B cell (primary cell): ENCODE results near the gene COL4A1. TPM values are rescaled to one million over a fixed set of nuclear protein-coding genes. Genes with fewer than 3 reads are reported as not detected.

Experiments used
- ATAC-seq: fragments of 200-7000 bp; cut with Tn5 transposase; one replicate; pipeline ENCODE4 v1.10.0; 2021; ENCODE audit warnings: low read depth, mild to moderate bottlenecking, moderate number of reproducible peaks, moderate library complexity
- CTCF ChIA-PET: fragments of 350-600 bp; sonication (Branson Sonifier 250); formaldehyde crosslinking; loops from one replicate; lab custom pipeline; 2021; ENCODE audit warnings: antibody characterized with exemption, inconsistent platforms; lab: Charles Lee
- POLR2A ChIA-PET: fragments of 350-600 bp; sonication (Branson Sonifier 250); formaldehyde crosslinking; loops from one replicate; lab custom pipeline; 2021; ENCODE audit warnings: antibody characterized with exemption; lab: Charles Lee
- DNase-seq: peaks from one replicate; pipeline ENCODE4 v3.0.0; 2013
- H2AFZ ChIP-seq: 2 replicates; pipeline ENCODE4 v1.6.1; 2012; ENCODE audit warnings: mild to moderate bottlenecking, low read depth, low read length; ENCODE audit not compliant: insufficient read depth, poor library complexity, severe bottlenecking
- H3K27ac ChIP-seq, 2 donors: 1 replicate in 1 of 2; 2 replicates in 1 of 2; pipeline ENCODE4 v1.5.1; 2012 to 2013; ENCODE audit warnings: low read length in 2 of 2, mild to moderate bottlenecking in 2 of 2, moderate library complexity in 1 of 2
- H3K27me3 ChIP-seq, 4 experiments: fragments of 200-600 bp in 1 of 4; sonication (generic) in 1 of 4; replicated peaks in 1 of 4; 1 replicate in 2 of 4; 2 replicates in 2 of 4; pipeline versions ENCODE4 v1.6.1 to v1.7.0; 2013 to 2016; ENCODE audit warnings: low read length in 3 of 4, mild to moderate bottlenecking in 2 of 4, mixed read lengths in 1 of 4, moderate library complexity in 1 of 4; ENCODE audit not compliant: insufficient read depth in 4 of 4, control insufficient read depth in 3 of 4; ENCODE audit errors: control extremely low read depth in 1 of 4
- H3K36me3 ChIP-seq, 2 experiments: replicated peaks in 1 of 2; 1 replicate in 1 of 2; 2 replicates in 1 of 2; pipeline versions ENCODE4 v1.6.1 to v1.7.1; 2013; ENCODE audit warnings: low read length in 1 of 2; ENCODE audit not compliant: insufficient read depth in 2 of 2, control insufficient read depth in 1 of 2; ENCODE audit errors: control extremely low read depth in 1 of 2, extremely low read depth in 1 of 2
- H3K4me1 ChIP-seq, 2 donors: fragments of 200-600 bp in 1 of 2; sonication (generic) in 1 of 2; 1 replicate in 1 of 2; 2 replicates in 1 of 2; pipeline versions ENCODE4 v1.5.1 to v1.6.1; 2013 to 2017; ENCODE audit warnings: low read length in 2 of 2; ENCODE audit not compliant: control insufficient read depth in 2 of 2, insufficient read depth in 2 of 2
- H3K4me2 ChIP-seq: replicated peaks from 2 replicates; pipeline ENCODE3; 2012; ENCODE audit warnings: mild to moderate bottlenecking, low read depth, low read length; ENCODE audit not compliant: poor library complexity, severe bottlenecking
- H3K4me3 ChIP-seq, 5 experiments: fragments of 200-600 bp in 1 of 5; sonication (generic) in 1 of 5; 1 replicate in 3 of 5; 2 replicates in 2 of 5; pipeline versions ENCODE4 v1.5.1 to v1.7.0; 2011 to 2016; ENCODE audit warnings: low read length in 4 of 5, mild to moderate bottlenecking in 4 of 5, low read depth in 2 of 5, control low read depth in 1 of 5, moderate library complexity in 1 of 5; ENCODE audit not compliant: insufficient read depth in 1 of 5; ENCODE audit errors: control extremely low read depth in 1 of 5, extremely low read depth in 1 of 5
- H3K79me2 ChIP-seq: fragments of 200-600 bp; sonication (generic); one replicate; pipeline ENCODE4 v1.6.0; 2016; ENCODE audit warnings: low read length; ENCODE audit not compliant: control insufficient read depth, insufficient read depth
- H3K9ac ChIP-seq: fragments of 200-600 bp; sonication (generic); 2 replicates; pipeline ENCODE4 v1.6.1; 2017; ENCODE audit warnings: mild to moderate bottlenecking, low read length, moderate library complexity
- H3K9me3 ChIP-seq, 3 donors: one replicate each; pipeline versions ENCODE4 v1.6.1 to v1.7.1; 2013; ENCODE audit warnings: low read length in 2 of 3; ENCODE audit not compliant: control insufficient read depth in 2 of 3, insufficient read depth in 1 of 3; ENCODE audit errors: control extremely low read depth in 1 of 3
- H4K20me1 ChIP-seq: 2 replicates; pipeline ENCODE4 v1.6.0; 2012; ENCODE audit warnings: mild to moderate bottlenecking, low read length; ENCODE audit not compliant: insufficient read depth, control insufficient read depth, poor library complexity, severe bottlenecking
- H3K27ac Mint-ChIP-seq: one replicate; pipeline ENCODE4 v1.8.0; 2021; ENCODE audit warnings: mixed read lengths
- H3K27me3 Mint-ChIP-seq: one replicate; pipeline ENCODE4 v1.8.0; 2021; ENCODE audit warnings: mixed read lengths
- H3K4me1 Mint-ChIP-seq: one replicate; pipeline ENCODE4 v1.8.0; 2021; ENCODE audit warnings: mixed read lengths
- H3K4me3 Mint-ChIP-seq: one replicate; pipeline ENCODE4 v1.8.0; 2021; ENCODE audit warnings: mixed read lengths
- H3K9me3 Mint-ChIP-seq: one replicate; pipeline ENCODE4 v1.8.0; 2022; ENCODE audit warnings: mixed read lengths; ENCODE audit not compliant: insufficient read depth
- EZH2 ChIP-seq: IDR thresholded peaks from 2 replicates; pipeline ENCODE4 v1.6.1; 2012; ENCODE audit warnings: borderline replicate concordance, low read depth, mild to moderate bottlenecking, moderate library complexity, low read length; ENCODE audit not compliant: insufficient read depth, poor library complexity, severe bottlenecking
- WGBS: methylation state at CpG from one replicate; pipeline ENCODE4 v1.1.5; 2013; ENCODE audit warnings: missing lambda C conversion rate; ENCODE audit not compliant: insufficient coverage; 5-methylcytosine and 5-hydroxymethylcytosine counted together
- intact Hi-C: fragments of 100-400 bp; cut with micrococcal nuclease; formaldehyde crosslinking; loops from one replicate; pipeline ENCODE4 v1.10.0; 2022
- polyA plus RNA-seq: library from polyadenylated mRNA; depleted of rRNA; stranded (reverse); fragments of >200 nt; gene quantifications from 2 replicates; pipeline ENCODE4 v1.2.3, GENCODE V29; 2012
- total RNA-seq, 2 donors: library from RNA; stranded (reverse); fragments of 120-200 nt in 1 of 2; gene quantifications; 1 replicate in 1 of 2; 2 replicates in 1 of 2; pipeline versions ENCODE4 v1.2.3 to v1.2.4, GENCODE V29; 2013 to 2022
- TF ChIP-seq, protein P1 (sequence below): fragments of 200-600 bp; IDR thresholded peaks from one replicate; pipeline ENCODE4 v1.8.0; 2022; ENCODE audit warnings: antibody characterized with exemption, mild to moderate bottlenecking

COL4A1 gene
- total and polyA plus RNA-seq, 2 donors (not counting 1 experiment from before 2014, with no cell fraction given), result not detected

DNA sequence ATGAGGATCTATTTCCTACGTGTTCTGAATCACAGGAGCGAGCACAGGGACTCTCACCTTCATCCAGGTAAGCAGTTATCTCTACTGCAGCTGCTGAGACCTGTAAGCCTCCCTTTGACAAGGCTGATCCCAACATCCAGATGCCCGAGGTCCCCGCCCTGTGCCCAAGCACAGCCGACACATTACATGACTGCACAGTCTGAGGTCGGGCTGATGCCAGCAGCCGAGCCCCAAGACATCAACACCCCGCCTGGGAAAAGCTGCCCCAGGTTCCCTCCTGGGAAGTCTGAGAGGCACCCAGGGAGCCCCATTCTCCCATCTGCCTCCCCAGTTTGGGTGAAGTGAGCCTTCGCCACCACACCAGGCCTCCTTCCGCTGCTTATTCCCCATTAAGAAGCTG, 95.9 kb downstream of the COL4A1 start:
- DNase-seq (no peak), ATAC-seq (no peak)
- no peaks in the 10 kb centered on the region for H3K27me3 ChIP-seq
- no peak overlapping the region for H3K4me3 Mint-ChIP-seq
- H3K27ac ChIP-seq, result no peak overlapping the region
- no peak overlapping the region for H2AFZ ChIP-seq
- POLR2A ChIA-PET, result no interaction called here
- no peak overlapping the region for H3K4me2 ChIP-seq
- intact Hi-C loops, result no loop called here
- no peaks in the 10 kb centered on the region for H3K79me2 ChIP-seq
- TF ChIP-seq EZH2, result no peak
- TF ChIP-seq, protein P1, sequence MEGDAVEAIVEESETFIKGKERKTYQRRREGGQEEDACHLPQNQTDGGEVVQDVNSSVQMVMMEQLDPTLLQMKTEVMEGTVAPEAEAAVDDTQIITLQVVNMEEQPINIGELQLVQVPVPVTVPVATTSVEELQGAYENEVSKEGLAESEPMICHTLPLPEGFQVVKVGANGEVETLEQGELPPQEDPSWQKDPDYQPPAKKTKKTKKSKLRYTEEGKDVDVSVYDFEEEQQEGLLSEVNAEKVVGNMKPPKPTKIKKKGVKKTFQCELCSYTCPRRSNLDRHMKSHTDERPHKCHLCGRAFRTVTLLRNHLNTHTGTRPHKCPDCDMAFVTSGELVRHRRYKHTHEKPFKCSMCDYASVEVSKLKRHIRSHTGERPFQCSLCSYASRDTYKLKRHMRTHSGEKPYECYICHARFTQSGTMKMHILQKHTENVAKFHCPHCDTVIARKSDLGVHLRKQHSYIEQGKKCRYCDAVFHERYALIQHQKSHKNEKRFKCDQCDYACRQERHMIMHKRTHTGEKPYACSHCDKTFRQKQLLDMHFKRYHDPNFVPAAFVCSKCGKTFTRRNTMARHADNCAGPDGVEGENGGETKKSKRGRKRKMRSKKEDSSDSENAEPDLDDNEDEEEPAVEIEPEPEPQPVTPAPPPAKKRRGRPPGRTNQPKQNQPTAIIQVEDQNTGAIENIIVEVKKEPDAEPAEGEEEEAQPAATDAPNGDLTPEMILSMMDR, result no peak
- CTCF ChIA-PET, result interaction anchor here (1.4 kb wide), 1 partner anchor 11 kb away, joined by 3 read pairs; no protein-coding TSS in a partner anchor
- H3K4me1 Mint-ChIP-seq, result no peaks in the 10 kb centered on the region
- no peaks in the 10 kb centered on the region for H3K27me3 Mint-ChIP-seq
- H3K4me3 ChIP-seq, result no peak overlapping the region
- no peaks in the 10 kb centered on the region for H4K20me1 ChIP-seq
- H3K36me3 ChIP-seq, result no peaks in the 10 kb centered on the region
- no peaks in the 10 kb centered on the region for H3K9me3 Mint-ChIP-seq
- H3K4me1 ChIP-seq, result no peaks in the 10 kb centered on the region
- 96% methylated on average over 8 of the region's 10 CpGs for WGBS
- H3K9me3 ChIP-seq, result no peaks in the 10 kb centered on the region
- H3K27ac Mint-ChIP-seq, result no peak overlapping the region
- no peak overlapping the region for H3K9ac ChIP-seq

DNA sequence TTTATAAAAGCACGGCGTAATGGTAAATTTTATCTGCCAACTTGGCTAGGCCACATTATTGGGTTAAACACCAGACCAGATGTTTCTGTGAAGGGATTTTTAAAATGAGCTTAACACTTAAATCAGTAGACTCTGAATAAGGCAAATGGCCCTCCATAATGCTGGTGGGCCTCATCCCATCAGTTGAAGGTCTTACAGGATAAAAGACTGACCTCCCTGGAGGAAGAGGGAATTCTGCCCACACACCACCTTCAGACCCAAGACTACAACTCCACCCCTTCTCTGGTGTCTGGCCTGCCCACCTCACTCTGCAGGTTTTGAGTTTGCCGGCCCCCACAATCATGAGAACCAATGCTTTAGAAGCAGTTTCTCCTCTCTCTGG, 96.4 kb downstream of the COL4A1 start:
- Histone ChIP-seq H2AFZ (no peak overlapping the region), H4K20me1 (no peaks in the 10 kb centered on the region), H3K27ac (no peak overlapping the region), H3K9me3 (no peaks in the 10 kb centered on the region), H3K4me1 (no peaks in the 10 kb centered on the region), H3K4me2 (no peak overlapping the region), H3K4me3 (no peak overlapping the region), H3K9ac (no peak overlapping the region), H3K27me3 (no peaks in the 10 kb centered on the region), H3K79me2 (no peaks in the 10 kb centered on the region), H3K36me3 (no peaks in the 10 kb centered on the region)
- Mint-ChIP-seq H3K4me3 (no peak overlapping the region), H3K27ac (no peak overlapping the region), H3K4me1 (no peaks in the 10 kb centered on the region), H3K27me3 (no peaks in the 10 kb centered on the region), H3K9me3 (no peaks in the 10 kb centered on the region)
- CTCF ChIA-PET, result interaction anchor here (0.6 to 1.4 kb wide), 2 partner anchors 12 to 1343 kb away, joined by 3 read pairs; no protein-coding TSS in a partner anchor
- POLR2A ChIA-PET, result no interaction called here
- DNase-seq (no peak), ATAC-seq (no peak)
- intact Hi-C loops, result no loop called here
- 100% methylated on average over 1 of the region's 3 CpGs for WGBS
- TF ChIP-seq, protein P1, result no peak
- no peak for TF ChIP-seq EZH2
